Heart left ventricle (tissue), 13 donors: ENCODE results near the gene C3orf38.

Experiments used
- CTCF ChIP-seq, 12 donors: fragments of 200-600 bp; sonication (generic) in 4 of 12; IDR thresholded peaks; one replicate each; pipeline versions ENCODE4 v1.5.0 to v1.8.0; 2018 to 2022; ENCODE audit warnings: antibody characterized with exemption in 12 of 12, mild to moderate bottlenecking in 5 of 12
- POLR2A ChIP-seq, 2 donors: fragments of 450-650 bp; IDR thresholded peaks; one replicate each; pipeline ENCODE4 v1.6.1; 2017; ENCODE audit warnings: antibody characterized with exemption in 2 of 2, mild to moderate bottlenecking in 2 of 2, moderate library complexity in 2 of 2
- donor health status: ischemic (EF 13 %, LVEDD 7.1; RV severe dilation, severe dysfunction).
- donor health status: DM: no; HTN: yes; CAD: no.
- donor health status: DM: no; HTN: no; CAD: no.
- donor health status: ischemic (EF 25% LVEDD 6.9; RV normal size, moderate dysfunction).
- donor health status: ischemic (EF 25% LVEDD 5.7; RV mildly dilated, moderate dysfunction).
- donor health status: ischemic (EF 35%, LVEDD 5.7; RV mildly dilated, moderate dysfunction).
- donor health status: nonischemic (EF 11% LVEDD 7.7; RV severe dilation, severe dysfunction).
- donor health status: DM: yes; HTN: yes; CAD: no.
- donor health status: PGD.
- donor health status: ischemic (EF 29% LVEDD 5.4; RV normal size, mild dysfunction).
- donor health status: nonischemic (EF 23%, LVEDD 6.1; RV moderate dilation, normal function).

GRCh38 chr3:88101142-88101541 is 48.6 kb upstream of the C3orf38 start:
- no peak for TF ChIP-seq CTCF (IDR thresholded peaks at IDR 0.05)
- no peak for TF ChIP-seq POLR2A (IDR thresholded peaks at IDR 0.05)
